Activated T-helper 1 cell treated with anti-CD3 and anti-CD28 coated beads, Interleukin-2, amount 50 U/mL, for 16 hours (primary cell): ENCODE measurements around the gene TRIM7.
"Not testable (repeated sequence)": the region's sequence is repeated elsewhere in the genome, so short reads cannot be mapped to it uniquely, and the experiment has no call there.

Experiments
- DNase-seq, 2 donors: peaks; one replicate each; pipeline ENCODE4 v3.0.0-alpha.2; 2020; ENCODE audit warnings: low read depth in 1 of 2, low spot score in 1 of 2

Gene TRIM7

GRCh38 chr5:181214249-181214648 is 9.3 kb upstream of the TRIM7 start:
- not testable (repeated sequence) for DNase-seq

GRCh38 chr5:181212934-181213333 is 7.9 kb upstream of the TRIM7 start:
- DNase-seq = no peak

- DNase-seq = no peak
These were observed 7.1 kb upstream of the TRIM7 start for GRCh38 chr5:181212080-181212479.

- DNase-seq = no peak
These were observed 6.2 kb upstream of the TRIM7 start for GRCh38 chr5:181211208-181211607.

- DNase-seq = not testable (repeated sequence)
These were observed 5.7 kb upstream of the TRIM7 start for GRCh38 chr5:181210698-181211097.

- not testable (repeated sequence) for DNase-seq
These were observed 5.2 kb upstream of the TRIM7 start for GRCh38 chr5:181210148-181210547.

- DNase-seq = not testable (repeated sequence)
These were observed 4.0 kb upstream of the TRIM7 start for GRCh38 chr5:181209006-181209405.

GRCh38 chr5:181207960-181208253 is 2.9 kb upstream of the TRIM7 start:
- DNase-seq = no peak

- peak in 1 of 2 donors; percentile 61 for DNase-seq
These were observed 2.4 kb upstream of the TRIM7 start for GRCh38 chr5:181207214-181207959.

- DNase-seq = no peak
These were observed 1.0 kb upstream of the TRIM7 start for GRCh38 chr5:181205761-181206649.

- no peak for DNase-seq
These were observed 727 bp downstream of the TRIM7 start for GRCh38 chr5:181204113-181204825.

GRCh38 chr5:181203777-181204112 is 1.3 kb downstream of the TRIM7 start:
- no peak for DNase-seq

- no peak for DNase-seq
These were observed 1.8 kb downstream of the TRIM7 start for GRCh38 chr5:181203093-181203711.

- no peak for DNase-seq
These were observed 4.2 kb downstream of the TRIM7 start for GRCh38 chr5:181200816-181201215.

- no peak for DNase-seq
These were observed 4.9 kb downstream of the TRIM7 start for GRCh38 chr5:181199881-181200638.

- no peak for DNase-seq
These were observed 6.0 kb downstream of the TRIM7 start for GRCh38 chr5:181198905-181199519.

GRCh38 chr5:181198106-181198685 is 6.8 kb downstream of the TRIM7 start:
- no peak for DNase-seq

GRCh38 chr5:181197326-181197951 is 7.6 kb downstream of the TRIM7 start:
- no peak for DNase-seq

- DNase-seq = no peak
These were observed 9.7 kb downstream of the TRIM7 start for GRCh38 chr5:181195249-181195761.
